Adrenal gland (tissue), 5 donors: ENCODE data around the gene NDUFB4.

ENCODE experiments used
- POLR2A ChIP-seq, 2 donors: fragments of 450-650 bp; IDR thresholded peaks; one replicate each; pipeline ENCODE4 v1.6.1; 2017; ENCODE audit warnings: antibody characterized with exemption in 2 of 2, mild to moderate bottlenecking in 2 of 2, moderate library complexity in 1 of 2
- TF ChIP-seq, protein P1 (sequence below), 6 experiments: fragments of 450-650 bp in 4 of 6; fragments of 200-600 bp in 2 of 6; sonication (generic) in 1 of 6; IDR thresholded peaks; 1 replicate in 5 of 6; 2 replicates in 1 of 6; pipeline versions ENCODE4 v1.5.1 to v1.8.0; 2016 to 2021; ENCODE audit warnings: antibody characterized with exemption in 6 of 6, mild to moderate bottlenecking in 2 of 6, moderate library complexity in 1 of 6
- donor health status: DM: no; HTN: no; CAD: no.

DNA sequence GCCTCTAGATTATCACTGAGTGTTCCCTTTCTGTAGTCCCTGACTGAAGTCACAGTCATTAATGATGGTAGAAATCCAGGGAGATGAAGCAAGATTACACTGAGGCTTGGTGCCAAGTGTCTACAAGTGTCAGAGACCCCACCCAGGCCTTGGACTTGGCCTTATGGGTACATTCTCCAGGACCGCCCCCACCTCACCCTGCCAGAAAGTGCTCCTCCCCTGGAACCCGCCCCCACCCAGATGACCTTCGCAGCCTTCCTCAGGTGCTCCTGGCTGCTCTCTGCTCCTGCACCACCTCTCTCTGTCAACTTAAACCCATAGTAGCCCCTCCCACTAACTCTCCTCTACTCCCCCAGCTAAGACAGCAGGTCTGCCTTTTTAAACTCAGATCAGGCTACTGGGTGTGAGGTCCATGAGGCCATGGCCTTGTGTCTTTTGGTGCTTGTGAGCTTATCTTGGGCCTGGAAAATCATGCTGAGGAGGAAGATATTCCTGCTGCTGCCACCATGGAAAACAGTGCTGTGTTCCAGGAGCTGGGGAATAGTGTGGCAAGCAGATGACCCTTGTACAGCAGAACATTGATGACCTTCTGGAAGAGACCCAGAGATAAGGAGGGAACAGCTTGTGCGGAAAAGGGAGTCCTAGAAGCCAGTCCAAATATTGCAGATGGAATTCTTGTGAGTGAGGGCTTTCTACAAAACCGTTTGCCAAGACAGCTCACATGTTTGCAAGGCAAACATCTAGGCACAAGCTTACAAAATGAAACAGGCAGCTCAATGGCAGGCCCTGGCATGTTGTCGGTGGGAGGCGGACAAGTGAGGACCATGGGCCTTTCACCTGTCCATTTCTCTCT lies 40.3 kb upstream of the NDUFB4 start:
- TF ChIP-seq, protein P1, sequence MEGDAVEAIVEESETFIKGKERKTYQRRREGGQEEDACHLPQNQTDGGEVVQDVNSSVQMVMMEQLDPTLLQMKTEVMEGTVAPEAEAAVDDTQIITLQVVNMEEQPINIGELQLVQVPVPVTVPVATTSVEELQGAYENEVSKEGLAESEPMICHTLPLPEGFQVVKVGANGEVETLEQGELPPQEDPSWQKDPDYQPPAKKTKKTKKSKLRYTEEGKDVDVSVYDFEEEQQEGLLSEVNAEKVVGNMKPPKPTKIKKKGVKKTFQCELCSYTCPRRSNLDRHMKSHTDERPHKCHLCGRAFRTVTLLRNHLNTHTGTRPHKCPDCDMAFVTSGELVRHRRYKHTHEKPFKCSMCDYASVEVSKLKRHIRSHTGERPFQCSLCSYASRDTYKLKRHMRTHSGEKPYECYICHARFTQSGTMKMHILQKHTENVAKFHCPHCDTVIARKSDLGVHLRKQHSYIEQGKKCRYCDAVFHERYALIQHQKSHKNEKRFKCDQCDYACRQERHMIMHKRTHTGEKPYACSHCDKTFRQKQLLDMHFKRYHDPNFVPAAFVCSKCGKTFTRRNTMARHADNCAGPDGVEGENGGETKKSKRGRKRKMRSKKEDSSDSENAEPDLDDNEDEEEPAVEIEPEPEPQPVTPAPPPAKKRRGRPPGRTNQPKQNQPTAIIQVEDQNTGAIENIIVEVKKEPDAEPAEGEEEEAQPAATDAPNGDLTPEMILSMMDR (IDR thresholded peaks at IDR 0.05) = peak in 4 of 6 experiments; percentile 15 to 45 (median 22)
- peak in 1 of 2 donors; percentile 19 for TF ChIP-seq POLR2A (IDR thresholded peaks at IDR 0.05)
